Mucosa of rectum (tissue), 2 donors: ENCODE measurements around the gene BICDL1.

Experiments used
- H3K27ac ChIP-seq, 2 donors: one replicate each; pipeline ENCODE4 v1.7.0; 2013; ENCODE audit warnings: inconsistent platforms in 2 of 2, low read depth in 2 of 2, low read length in 2 of 2
- H3K27me3 ChIP-seq, 2 donors: one replicate each; pipeline ENCODE4 v1.7.0; 2013; ENCODE audit warnings: low read length in 2 of 2; ENCODE audit not compliant: control insufficient read depth in 2 of 2, insufficient read depth in 2 of 2
- H3K36me3 ChIP-seq, 2 donors: one replicate each; pipeline ENCODE4 v1.7.0; 2013; ENCODE audit warnings: low read length in 2 of 2; ENCODE audit not compliant: control insufficient read depth in 2 of 2, insufficient read depth in 2 of 2
- H3K4me1 ChIP-seq, 2 donors: one replicate each; pipeline ENCODE4 v1.7.0; 2013; ENCODE audit warnings: low read length in 2 of 2, mild to moderate bottlenecking in 1 of 2; ENCODE audit not compliant: control insufficient read depth in 2 of 2, insufficient read depth in 2 of 2
- H3K4me3 ChIP-seq, 2 donors: one replicate each; pipeline ENCODE4 v1.7.0; 2013; ENCODE audit warnings: low read length in 2 of 2
- H3K9ac ChIP-seq, 2 donors: one replicate each; pipeline ENCODE4 v1.7.0; 2013; ENCODE audit warnings: low read length in 2 of 2, low read depth in 1 of 2, mild to moderate bottlenecking in 1 of 2
- H3K9me3 ChIP-seq, 2 donors: one replicate each; pipeline ENCODE4 v1.7.0; 2013; ENCODE audit warnings: low read length in 2 of 2; ENCODE audit not compliant: control insufficient read depth in 2 of 2
- donor health status: healthy.
- donor health status: Normal muscosa, but diverticular disease.

The BICDL1 gene

GRCh38 chr12:120096671-120097202 lies 107.7 kb downstream of the BICDL1 start:
- Histone ChIP-seq H3K36me3 (peaks cover 50 to 51% of the 10 kb centered on the region in 2 donors), H3K9ac (no peak overlapping the region), H3K9me3 (no peaks in the 10 kb centered on the region), H3K27ac (no peak overlapping the region), H3K4me3 (no peak overlapping the region), H3K4me1 (peaks cover 1 to 2% of the 10 kb centered on the region in 2 donors), H3K27me3 (no peaks in the 10 kb centered on the region)

GRCh38 chr12:120098756-120099470 lies 109.9 kb downstream of the BICDL1 start:
- H3K4me3 ChIP-seq = no peak overlapping the region
- no peak overlapping the region for H3K9ac ChIP-seq
- H3K4me1 ChIP-seq = peaks cover 2 to 7% of the 10 kb centered on the region in 2 donors
- H3K27ac ChIP-seq = no peak overlapping the region
- no peaks in the 10 kb centered on the region for H3K27me3 ChIP-seq
- H3K9me3 ChIP-seq = no peaks in the 10 kb centered on the region
- H3K36me3 ChIP-seq = peaks cover 61 to 62% of the 10 kb centered on the region in 2 donors

DNA sequence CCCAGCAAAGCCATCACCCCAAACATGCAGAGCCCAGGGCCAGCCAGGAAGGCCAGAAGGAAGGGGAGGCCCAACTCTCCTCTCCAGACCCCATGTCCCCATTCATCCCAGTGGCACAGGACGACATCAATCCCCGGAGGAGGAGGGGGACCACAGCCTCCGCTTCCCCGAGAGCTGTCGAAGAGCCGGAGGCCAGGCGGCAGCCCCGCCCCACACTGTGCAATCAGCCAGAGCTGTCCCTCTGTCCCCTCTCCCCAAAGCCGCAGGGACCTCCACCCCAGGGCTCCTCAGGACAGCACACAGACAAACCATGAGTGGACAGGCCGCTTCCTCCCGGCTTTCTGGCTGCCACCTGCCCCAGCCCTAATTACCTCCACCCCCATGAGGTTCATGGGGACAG lies 110.7 kb downstream of the BICDL1 start:
- H3K9ac ChIP-seq = no peak overlapping the region
- no peak overlapping the region for H3K4me3 ChIP-seq
- H3K27me3 ChIP-seq = no peaks in the 10 kb centered on the region
- peaks cover 2 to 7% of the 10 kb centered on the region in 2 donors for H3K4me1 ChIP-seq
- no peaks in the 10 kb centered on the region for H3K9me3 ChIP-seq
- no peak overlapping the region for H3K27ac ChIP-seq
- H3K36me3 ChIP-seq = peaks cover 57 to 58% of the 10 kb centered on the region in 2 donors

GRCh38 chr12:120100630-120101029 lies 111.6 kb downstream of the BICDL1 start:
- peaks cover 58 to 60% of the 10 kb centered on the region in 2 donors for H3K36me3 ChIP-seq

GRCh38 chr12:120101182-120101581 lies 112.1 kb downstream of the BICDL1 start:
- Histone ChIP-seq H3K36me3 (peaks cover 53 to 58% of the 10 kb centered on the region in 2 donors), H3K4me1 (peaks cover 6 to 7% of the 10 kb centered on the region in 2 donors), H3K9me3 (no peaks in the 10 kb centered on the region), H3K9ac (no peak overlapping the region), H3K4me3 (no peak overlapping the region), H3K27me3 (no peaks in the 10 kb centered on the region), H3K27ac (no peak overlapping the region)

More at GRCh38 chr12:120100630-120101029, 111.6 kb downstream of the BICDL1 start:
- Histone ChIP-seq H3K27me3 (no peaks in the 10 kb centered on the region), H3K27ac (no peak overlapping the region), H3K9me3 (no peaks in the 10 kb centered on the region), H3K9ac (no peak overlapping the region), H3K4me1 (peaks cover 6 to 7% of the 10 kb centered on the region in 2 donors), H3K4me3 (no peak overlapping the region)

DNA sequence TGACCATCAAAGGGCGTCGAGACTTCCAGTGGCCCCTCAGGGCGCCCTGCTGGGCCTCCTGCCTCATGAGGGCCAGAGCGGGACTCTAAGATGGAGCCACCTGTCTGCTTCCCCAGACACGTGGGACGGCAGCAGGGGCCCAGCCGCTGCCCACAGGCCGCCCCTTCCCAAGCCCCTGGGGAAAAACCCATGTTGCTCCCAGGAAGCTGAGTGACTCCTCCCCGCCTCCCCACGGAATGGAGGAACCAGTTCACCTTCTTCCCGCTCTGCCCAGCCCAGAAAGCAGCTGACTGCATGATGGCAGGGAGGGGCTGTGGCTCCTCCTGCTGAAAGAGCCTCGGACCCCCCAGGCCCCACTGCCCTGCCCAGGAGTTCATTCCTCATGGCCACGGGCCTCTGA lies 112.6 kb downstream of the BICDL1 start:
- peak overlapping the region in 1 of 2 donors; percentile 32 for H3K27ac ChIP-seq
- H3K9ac ChIP-seq = no peak overlapping the region
- H3K4me3 ChIP-seq = no peak overlapping the region
- H3K27me3 ChIP-seq = no peaks in the 10 kb centered on the region
- peaks cover 49 to 53% of the 10 kb centered on the region in 2 donors for H3K36me3 ChIP-seq
- peaks cover 6 to 7% of the 10 kb centered on the region in 2 donors for H3K4me1 ChIP-seq
- H3K9me3 ChIP-seq = no peaks in the 10 kb centered on the region

GRCh38 chr12:120102189-120103043 lies 113.4 kb downstream of the BICDL1 start:
- Histone ChIP-seq H3K9me3 (no peaks in the 10 kb centered on the region), H3K9ac (no peak overlapping the region), H3K4me3 (no peak overlapping the region), H3K27me3 (no peaks in the 10 kb centered on the region), H3K36me3 (peaks cover 43 to 51% of the 10 kb centered on the region in 2 donors), H3K4me1 (peaks cover 6 to 7% of the 10 kb centered on the region in 2 donors), H3K27ac (peak overlapping the region in 1 of 2 donors; percentile 32)

- Histone ChIP-seq H3K9me3 (no peaks in the 10 kb centered on the region), H3K27me3 (no peaks in the 10 kb centered on the region), H3K27ac (no peak overlapping the region), H3K4me3 (no peak overlapping the region), H3K4me1 (peaks cover 6 to 7% of the 10 kb centered on the region in 2 donors), H3K9ac (no peak overlapping the region), H3K36me3 (peaks cover 43 to 53% of the 10 kb centered on the region in 2 donors)
These were observed 114.0 kb downstream of the BICDL1 start for GRCh38 chr12:120103044-120103338.

DNA sequence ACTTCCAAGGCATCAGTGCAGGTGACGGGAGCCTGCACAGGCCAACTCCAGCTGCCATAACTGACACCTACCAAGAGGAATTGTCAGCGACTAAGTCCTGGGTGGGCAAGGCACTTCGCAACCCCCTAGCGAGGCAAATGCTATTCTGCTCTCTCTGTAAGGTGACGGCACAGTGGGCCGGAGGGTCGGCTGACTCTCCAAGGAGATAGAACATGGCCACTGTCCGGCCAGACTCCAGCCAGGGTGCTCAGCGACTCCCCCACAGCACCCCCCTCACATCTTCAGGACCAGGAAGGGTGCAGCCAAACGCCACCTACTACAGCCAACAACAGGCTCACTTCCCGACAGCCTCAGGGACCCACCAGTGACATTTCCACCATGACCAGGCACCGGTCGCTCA lies 114.3 kb downstream of the BICDL1 start:
- H3K27ac ChIP-seq = no peak overlapping the region
- H3K9me3 ChIP-seq = no peaks in the 10 kb centered on the region
- H3K9ac ChIP-seq = no peak overlapping the region
- peaks cover 43 to 51% of the 10 kb centered on the region in 2 donors for H3K36me3 ChIP-seq
- H3K4me3 ChIP-seq = no peak overlapping the region
- H3K4me1 ChIP-seq = peaks cover 6 to 7% of the 10 kb centered on the region in 2 donors
- H3K27me3 ChIP-seq = no peaks in the 10 kb centered on the region

DNA sequence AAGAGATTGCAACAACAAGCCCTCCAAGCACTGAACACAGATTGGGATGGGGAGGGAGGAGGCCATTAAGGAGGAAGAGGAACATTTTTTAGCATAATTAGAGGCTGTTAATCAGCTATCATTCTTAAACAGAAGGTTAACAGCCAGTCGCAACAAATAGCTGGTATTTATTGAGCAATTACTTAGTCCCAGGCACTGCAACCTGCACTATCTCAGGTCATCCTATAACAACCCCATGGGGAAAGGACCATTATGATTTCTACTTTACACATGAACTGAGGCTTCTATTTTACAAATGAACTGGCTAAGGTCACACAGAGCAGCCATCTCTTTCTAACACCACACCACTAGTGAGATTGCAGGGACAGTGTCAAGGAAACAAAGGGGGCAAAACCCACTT lies 117.1 kb downstream of the BICDL1 start:
- Histone ChIP-seq H3K4me1 (peaks cover 6 to 9% of the 10 kb centered on the region in 2 donors), H3K4me3 (no peak overlapping the region), H3K27ac (no peak overlapping the region), H3K9me3 (no peaks in the 10 kb centered on the region), H3K27me3 (no peaks in the 10 kb centered on the region), H3K36me3 (peaks cover 21 to 35% of the 10 kb centered on the region in 2 donors), H3K9ac (no peak overlapping the region)
